Gastrocnemius medialis (tissue), 4 donors: ENCODE measurements around the gene LRRC3C. TPM values are rescaled to one million over a fixed set of nuclear protein-coding genes. Genes with fewer than 3 reads are reported as not detected.
"Not testable (repeated sequence)": the region's sequence is repeated elsewhere in the genome, so short reads cannot be mapped to it uniquely, and the experiment has no call there.

Experiments
- ATAC-seq, 2 donors: fragments of 150-250 bp; one replicate each; pipeline ENCODE4 v1.9.1; 2016
- DNase-seq, 2 donors: peaks; one replicate each; pipeline ENCODE4 v3.0.0-alpha.2; 2019
- H3K27ac ChIP-seq, 4 donors: fragments of 200-600 bp; sonication (generic); 1 replicate in 1 of 4; 2 replicates in 3 of 4; pipeline ENCODE4 v1.5.1; 2016 to 2018; ENCODE audit warnings: mild to moderate bottlenecking in 2 of 4, moderate library complexity in 1 of 4
- H3K27me3 ChIP-seq, 3 donors: fragments of 200-600 bp; sonication (generic) in 2 of 3; 1 replicate in 1 of 3; 2 replicates in 2 of 3; pipeline versions ENCODE4 v1.5.1 to v1.6.0; 2016 to 2019; ENCODE audit warnings: mild to moderate bottlenecking in 1 of 3, moderate library complexity in 1 of 3
- H3K36me3 ChIP-seq, 2 donors: fragments of 200-600 bp; sonication (generic) in 1 of 2; one replicate each; pipeline ENCODE4 v1.5.1; 2017 to 2018
- H3K4me1 ChIP-seq, 2 donors: fragments of 200-600 bp; sonication (generic) in 1 of 2; one replicate each; pipeline ENCODE4 v1.5.1; 2016 to 2017; ENCODE audit warnings: mild to moderate bottlenecking in 2 of 2
- H3K4me3 ChIP-seq, 4 donors: fragments of 200-600 bp; sonication (generic) in 3 of 4; 1 replicate in 1 of 4; 2 replicates in 3 of 4; pipeline ENCODE4 v1.5.1; 2016 to 2019; ENCODE audit warnings: mild to moderate bottlenecking in 2 of 4
- H3K9me3 ChIP-seq, 3 donors: fragments of 200-600 bp; sonication (generic) in 2 of 3; 1 replicate in 1 of 3; 2 replicates in 2 of 3; pipeline ENCODE4 v1.5.1; 2016 to 2019
- POLR2A ChIP-seq, 2 donors: fragments of 450-650 bp; IDR thresholded peaks; one replicate each; pipeline ENCODE4 v1.6.1; 2017; ENCODE audit warnings: antibody characterized with exemption in 2 of 2, mild to moderate bottlenecking in 2 of 2, moderate library complexity in 2 of 2
- in situ Hi-C, 4 donors: fragments of 200-750 bp; cut with MboI; loops; one replicate each; pipeline versions ENCODE4 v1.15.0 to v1.8.0; 2017; ENCODE audit warnings: low sequenced_read_pairs in 4 of 4
- intact Hi-C: fragments of 100-400 bp; cut with DNase I; formaldehyde crosslinking; loops from one replicate; pipeline ENCODE4 v1.15.1; 2023; ENCODE audit warnings: low total_unique reads
- total RNA-seq, 4 donors: library from RNA; depleted of rRNA; stranded (reverse); fragments of >200 nt; gene quantifications; one replicate each; pipeline versions ENCODE4 v1.1.0 to v1.2.3, GENCODE V29; 2016
- TF ChIP-seq, protein P1 (sequence below), 5 experiments: fragments of 450-650 bp in 3 of 5; fragments of 200-600 bp in 2 of 5; sonication (generic) in 2 of 5; IDR thresholded peaks in 4 of 5; conservative IDR thresholded peaks in 1 of 5; 1 replicate in 4 of 5; 2 replicates in 1 of 5; pipeline ENCODE4 v1.5.1; 2016 to 2019; ENCODE audit warnings: antibody characterized with exemption in 5 of 5, mild to moderate bottlenecking in 3 of 5, moderate library complexity in 3 of 5

Gene LRRC3C
- total RNA-seq, 4 donors from 2014 or later = not detected

DNA sequence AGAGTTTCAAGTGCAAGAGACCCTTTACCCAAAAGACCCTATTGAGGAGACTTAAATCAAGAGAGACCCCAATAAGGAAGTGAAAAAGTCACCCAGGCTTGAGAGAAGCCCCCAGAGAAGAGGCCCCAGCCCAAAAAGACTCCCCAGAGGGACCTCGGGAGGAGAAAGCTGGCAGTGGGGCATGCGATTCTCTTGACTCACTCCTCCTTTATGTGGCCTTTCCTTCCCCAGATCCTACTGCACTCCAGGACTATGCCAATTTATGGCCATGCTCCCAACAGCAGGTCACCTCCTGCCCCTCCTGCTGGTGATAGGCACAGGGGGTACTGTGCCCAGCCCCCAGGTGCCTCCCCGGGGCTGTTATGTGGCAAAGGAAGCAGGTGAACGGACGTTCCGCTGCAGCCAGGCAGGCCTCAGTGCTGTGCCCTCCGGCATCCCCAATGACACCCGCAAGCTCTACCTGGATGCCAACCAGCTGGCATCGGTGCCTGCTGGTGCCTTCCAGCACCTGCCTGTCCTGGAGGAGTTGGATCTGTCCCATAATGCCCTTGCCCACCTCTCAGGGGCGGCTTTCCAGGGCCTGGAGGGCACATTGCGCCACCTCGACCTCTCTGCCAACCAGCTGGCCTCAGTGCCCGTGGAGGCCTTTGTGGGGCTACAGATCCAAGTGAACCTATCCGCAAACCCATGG is 16.3 kb downstream of the LRRC3C start:
- intact Hi-C loops (no loop called here), in situ Hi-C loops (no loop called here)
- Histone ChIP-seq H3K36me3 (no peaks in the 10 kb centered on the region), H3K9me3 (no peaks in the 10 kb centered on the region), H3K4me3 (no peak overlapping the region), H3K4me1 (peaks cover 0 to 5% of the 10 kb centered on the region in 2 donors), H3K27me3 (no peaks in the 10 kb centered on the region), H3K27ac (peak overlapping the region in 2 of 4 donors; percentile 18 to 38)
- TF ChIP-seq, protein P1, sequence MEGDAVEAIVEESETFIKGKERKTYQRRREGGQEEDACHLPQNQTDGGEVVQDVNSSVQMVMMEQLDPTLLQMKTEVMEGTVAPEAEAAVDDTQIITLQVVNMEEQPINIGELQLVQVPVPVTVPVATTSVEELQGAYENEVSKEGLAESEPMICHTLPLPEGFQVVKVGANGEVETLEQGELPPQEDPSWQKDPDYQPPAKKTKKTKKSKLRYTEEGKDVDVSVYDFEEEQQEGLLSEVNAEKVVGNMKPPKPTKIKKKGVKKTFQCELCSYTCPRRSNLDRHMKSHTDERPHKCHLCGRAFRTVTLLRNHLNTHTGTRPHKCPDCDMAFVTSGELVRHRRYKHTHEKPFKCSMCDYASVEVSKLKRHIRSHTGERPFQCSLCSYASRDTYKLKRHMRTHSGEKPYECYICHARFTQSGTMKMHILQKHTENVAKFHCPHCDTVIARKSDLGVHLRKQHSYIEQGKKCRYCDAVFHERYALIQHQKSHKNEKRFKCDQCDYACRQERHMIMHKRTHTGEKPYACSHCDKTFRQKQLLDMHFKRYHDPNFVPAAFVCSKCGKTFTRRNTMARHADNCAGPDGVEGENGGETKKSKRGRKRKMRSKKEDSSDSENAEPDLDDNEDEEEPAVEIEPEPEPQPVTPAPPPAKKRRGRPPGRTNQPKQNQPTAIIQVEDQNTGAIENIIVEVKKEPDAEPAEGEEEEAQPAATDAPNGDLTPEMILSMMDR (IDR thresholded peaks at IDR 0.05 in 4 of 5, conservative IDR thresholded peaks at IDR 0.05 in 1 of 5) = no peak
- no peak for TF ChIP-seq POLR2A (IDR thresholded peaks at IDR 0.05)
- ATAC-seq (peak in 1 of 2 donors; percentile 63), DNase-seq (peak in 1 of 2 donors; percentile 67)

DNA sequence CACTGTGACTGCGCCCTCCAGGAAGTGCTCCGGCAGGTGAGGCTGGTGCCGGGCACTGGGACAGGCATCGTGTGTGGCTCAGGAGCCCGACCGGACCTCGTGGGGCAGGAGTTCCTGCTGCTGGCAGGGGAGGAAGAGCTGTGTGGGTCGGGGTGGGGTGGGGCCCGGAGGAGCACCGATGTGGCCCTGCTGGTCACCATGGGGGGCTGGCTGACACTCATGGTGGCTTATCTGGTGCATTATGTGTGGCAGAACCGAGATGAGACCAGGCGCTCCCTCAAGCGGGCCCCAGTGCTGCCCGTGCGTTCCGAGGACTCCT is 16.8 kb downstream of the LRRC3C start:
- ATAC-seq (no peak), DNase-seq (no peak)
- peak overlapping the region in 2 of 4 donors; percentile 18 to 38 for H3K27ac ChIP-seq
- no peaks in the 10 kb centered on the region for H3K36me3 ChIP-seq
- in situ Hi-C loops (no loop called here), intact Hi-C loops (no loop called here)
- no peak overlapping the region for H3K4me3 ChIP-seq
- no peaks in the 10 kb centered on the region for H3K9me3 ChIP-seq
- H3K4me1 ChIP-seq = peaks cover 0 to 5% of the 10 kb centered on the region in 2 donors
- no peaks in the 10 kb centered on the region for H3K27me3 ChIP-seq
- TF ChIP-seq, protein P1 (IDR thresholded peaks at IDR 0.05 in 4 of 5, conservative IDR thresholded peaks at IDR 0.05 in 1 of 5) = no peak
- TF ChIP-seq POLR2A (IDR thresholded peaks at IDR 0.05) = no peak

DNA sequence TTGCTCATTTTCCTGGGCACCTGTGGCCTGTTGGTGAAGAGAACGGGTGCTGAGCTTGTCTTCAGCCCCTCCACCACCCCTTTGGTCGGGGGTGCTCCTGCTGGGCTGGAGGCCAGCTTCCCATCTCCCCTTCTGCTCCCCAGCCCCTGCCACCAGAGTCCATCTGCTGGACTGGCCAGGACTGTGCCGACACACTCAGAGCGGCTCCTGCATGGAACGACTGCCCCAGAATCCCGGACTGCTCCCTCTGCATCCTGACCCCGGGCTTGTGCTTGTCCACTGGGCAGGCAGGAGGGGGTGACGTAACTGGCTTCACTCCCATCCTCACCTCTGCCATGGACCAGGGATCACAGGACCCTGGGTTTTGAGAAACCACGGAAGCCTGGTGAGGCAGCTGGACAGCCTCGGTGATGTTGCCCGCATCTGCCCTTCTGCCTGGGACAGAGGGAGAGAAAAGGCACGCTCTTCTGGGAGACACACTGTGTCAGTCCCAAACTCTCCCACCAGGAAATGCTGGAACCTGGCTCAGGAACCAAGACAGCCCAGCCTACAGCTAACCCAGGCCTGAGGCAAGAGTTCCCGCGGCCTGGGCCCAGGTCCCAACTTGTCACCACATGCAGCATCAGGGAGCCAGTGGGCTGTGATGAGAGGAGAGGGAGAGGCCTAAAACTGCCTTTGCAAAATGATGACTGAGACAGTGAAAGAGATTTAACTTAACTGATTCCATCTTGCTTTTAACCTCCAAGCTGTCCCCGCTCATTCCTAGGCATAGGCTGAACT is 19.2 kb downstream of the LRRC3C start:
- no peak for TF ChIP-seq POLR2A (IDR thresholded peaks at IDR 0.05)
- TF ChIP-seq, protein P1 (IDR thresholded peaks at IDR 0.05 in 4 of 5, conservative IDR thresholded peaks at IDR 0.05 in 1 of 5) = no peak
- no peak overlapping the region for H3K27ac ChIP-seq
- DNase-seq = no peak
- no peak for ATAC-seq
- H3K4me3 ChIP-seq = no peak overlapping the region
- no peaks in the 10 kb centered on the region for H3K36me3 ChIP-seq
- intact Hi-C loops = no loop called here
- no peaks in the 10 kb centered on the region for H3K27me3 ChIP-seq
- in situ Hi-C loops = no loop called here
- H3K4me1 ChIP-seq = no peaks in the 10 kb centered on the region
- no peaks in the 10 kb centered on the region for H3K9me3 ChIP-seq

DNA sequence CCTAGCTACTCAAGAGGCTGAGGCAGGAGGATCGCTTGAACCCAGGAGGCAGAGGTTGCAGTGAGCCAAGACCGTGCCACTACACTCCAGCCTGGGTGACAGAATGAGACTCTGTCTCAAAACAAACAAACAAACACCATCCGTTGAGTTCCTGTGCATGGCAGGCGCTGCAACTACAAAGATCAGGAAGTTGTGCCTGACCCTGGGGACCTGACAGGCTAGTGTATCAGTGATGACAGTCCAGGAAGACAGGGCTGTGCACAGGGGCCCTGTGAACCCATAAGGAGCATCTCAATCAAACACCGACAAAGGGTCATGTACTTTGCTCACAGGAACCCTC is 20.9 kb downstream of the LRRC3C start:
- H3K27me3 ChIP-seq, in situ Hi-C loops, intact Hi-C loops, H3K36me3 ChIP-seq, H3K9me3 ChIP-seq, H3K4me1 ChIP-seq, DNase-seq, H3K4me3 ChIP-seq, ATAC-seq, H3K27ac ChIP-seq: not testable (repeated sequence)

DNA sequence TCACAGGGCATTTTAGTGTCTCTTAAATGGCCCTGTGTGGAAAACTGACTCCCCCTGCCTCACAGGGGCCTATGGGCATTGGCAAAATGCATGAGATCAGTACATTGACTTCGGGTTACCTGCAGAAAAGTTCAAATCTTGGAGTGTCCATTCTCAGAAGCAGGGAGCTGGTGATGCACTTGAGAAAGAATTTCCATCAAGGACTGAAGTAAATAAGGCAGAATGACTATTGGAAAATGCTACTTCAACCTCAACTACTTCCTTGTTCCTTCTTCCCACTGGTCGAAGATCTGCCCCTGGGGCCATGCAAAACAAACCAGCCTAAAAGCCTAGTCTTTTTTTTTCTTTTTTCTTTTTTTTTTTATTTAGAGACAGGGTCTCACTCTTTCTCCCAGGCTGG is 21.5 kb downstream of the LRRC3C start:
- peaks cover 6 to 8% of the 10 kb centered on the region in 2 donors for H3K4me1 ChIP-seq
- TF ChIP-seq, protein P1 (IDR thresholded peaks at IDR 0.05 in 4 of 5, conservative IDR thresholded peaks at IDR 0.05 in 1 of 5) = no peak
- no peak for TF ChIP-seq POLR2A (IDR thresholded peaks at IDR 0.05)
- no peak overlapping the region for H3K4me3 ChIP-seq
- H3K27ac ChIP-seq = no peak overlapping the region
- intact Hi-C loops (no loop called here), in situ Hi-C loops (no loop called here)
- H3K36me3 ChIP-seq = no peaks in the 10 kb centered on the region
- no peak for ATAC-seq
- H3K27me3 ChIP-seq = no peaks in the 10 kb centered on the region
- no peaks in the 10 kb centered on the region for H3K9me3 ChIP-seq
- no peak for DNase-seq
